GM12892 (cell line): ENCODE measurements around the gene GNGT2.

Source experiments
- POLR2A ChIP-seq: IDR thresholded peaks from 2 replicates; pipeline ENCODE4 v1.6.1; 2011; ENCODE audit warnings: low read depth, low read length, control low read depth
- POLR2AphosphoS5 ChIP-seq: IDR thresholded peaks from 2 replicates; pipeline ENCODE4 v1.6.1; 2011; ENCODE audit warnings: low read depth, low read length, control low read depth
- TAF1 ChIP-seq: IDR thresholded peaks from 2 replicates; pipeline ENCODE4 v1.6.1; 2011; ENCODE audit warnings: low read depth, mild to moderate bottlenecking, control low read depth, low read length, borderline replicate concordance

GRCh38 chr17:49244839-49245238 lies 34.5 kb upstream of the GNGT2 start:
- TF ChIP-seq POLR2A (no peak), TAF1 (no peak), POLR2AphosphoS5 (no peak)
